KMS-11 (cell line): Measurements from ENCODE around the gene RAPGEF1.
A peak's percentile ranks its signal among the peaks of the same experiment; 100 is the strongest.

Source experiments
- H2AFZ ChIP-seq: fragments of 200-600 bp; sonication (generic); 2 replicates; pipeline ENCODE4 v1.6.1; 2016; ENCODE audit warnings: antibody characterized with exemption, mixed run types, low read depth
- H3K27ac ChIP-seq: fragments of 200-600 bp; sonication (generic); 2 replicates; pipeline ENCODE4 v1.6.1; 2016; ENCODE audit warnings: mild to moderate bottlenecking, mixed run types
- H3K27me3 ChIP-seq: fragments of 200-600 bp; sonication (generic); 2 replicates; pipeline ENCODE4 v1.6.1; 2017; ENCODE audit warnings: mild to moderate bottlenecking, low read depth, mixed run types, moderate library complexity; ENCODE audit not compliant: insufficient read depth
- H3K36me3 ChIP-seq: fragments of 200-600 bp; sonication (generic); 2 replicates; pipeline ENCODE4 v1.6.1; 2017; ENCODE audit warnings: mild to moderate bottlenecking, mixed run types; ENCODE audit not compliant: insufficient read depth
- H3K4me1 ChIP-seq: fragments of 200-600 bp; sonication (generic); 2 replicates; pipeline ENCODE4 v1.6.1; 2016; ENCODE audit warnings: mild to moderate bottlenecking, low read depth, mixed run types; ENCODE audit not compliant: poor library complexity, severe bottlenecking
- H3K4me2 ChIP-seq: fragments of 200-600 bp; sonication (generic); 2 replicates; pipeline ENCODE4 v1.7.0; 2016; ENCODE audit warnings: mild to moderate bottlenecking, mixed run types
- H3K4me3 ChIP-seq: fragments of 200-600 bp; sonication (generic); IDR thresholded peaks from 2 replicates; pipeline ENCODE4 v1.6.1; 2017; ENCODE audit warnings: low read depth, low read length, mixed read lengths; ENCODE audit not compliant: insufficient read depth
- H3K79me2 ChIP-seq: fragments of 200-600 bp; sonication (generic); 2 replicates; pipeline ENCODE4 v1.6.1; 2016; ENCODE audit warnings: low read depth, mixed run types; ENCODE audit not compliant: insufficient read depth
- H3K9ac ChIP-seq: fragments of 200-600 bp; sonication (generic); 2 replicates; pipeline ENCODE4 v1.6.1; 2016; ENCODE audit warnings: mild to moderate bottlenecking, mixed run types
- H4K20me1 ChIP-seq: fragments of 200-600 bp; sonication (generic); 2 replicates; pipeline ENCODE4 v1.6.1; 2016; ENCODE audit warnings: mild to moderate bottlenecking, mixed run types; ENCODE audit not compliant: insufficient read depth
- TF ChIP-seq, protein P1 (sequence below): fragments of 200-600 bp; sonication (generic); conservative IDR thresholded peaks from 2 replicates; pipeline ENCODE4 v1.6.1; 2017; ENCODE audit warnings: low read depth, mild to moderate bottlenecking, antibody characterized with exemption, low read length, moderate library complexity, mixed read lengths

The RAPGEF1 gene

DNA sequence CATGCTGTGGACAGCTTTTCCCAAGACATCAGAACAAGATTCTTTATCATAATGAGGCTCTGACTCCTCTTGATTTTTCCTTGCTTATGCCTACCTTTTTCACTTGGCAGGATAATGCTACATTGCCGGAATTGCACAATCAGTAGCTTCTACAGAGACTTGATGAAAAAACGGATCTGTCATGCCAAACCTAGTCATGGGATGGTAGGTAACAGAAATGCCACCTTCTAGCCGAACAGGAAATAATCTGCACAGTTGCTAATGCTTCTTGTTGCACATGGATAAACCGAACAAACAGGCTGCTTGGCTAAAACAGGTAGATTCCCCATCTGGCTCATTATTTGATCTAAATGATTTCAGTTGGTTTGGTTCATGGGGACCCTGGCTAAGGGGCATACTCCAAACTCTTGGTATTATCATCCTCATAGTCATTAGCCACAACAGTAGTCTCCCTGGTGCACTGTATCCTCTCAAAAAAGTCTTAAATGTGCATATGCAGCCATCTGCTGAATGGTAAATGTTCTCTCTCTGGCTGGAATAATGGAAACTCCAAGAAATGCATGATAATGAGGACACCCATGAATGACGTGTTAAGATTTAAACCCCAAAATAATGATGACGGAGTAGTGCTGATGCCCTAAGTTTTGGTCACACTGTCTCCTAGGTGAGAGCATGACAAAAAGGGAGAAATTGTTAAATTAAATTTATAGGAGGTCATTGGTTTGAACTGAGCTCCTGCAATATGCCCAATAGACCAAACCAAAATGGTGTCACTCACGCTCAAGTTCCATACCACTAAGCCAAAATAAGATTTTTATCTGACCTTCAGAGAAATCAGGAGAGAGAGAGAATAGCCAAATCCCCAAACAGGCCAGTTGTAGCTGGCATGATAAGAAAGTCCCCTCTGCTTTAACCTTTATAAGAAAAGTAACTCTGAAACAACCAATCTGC lies 47.0 kb downstream of the RAPGEF1 start:
- Histone ChIP-seq H3K4me1 (peaks cover 66% of the 10 kb centered on the region), H3K36me3 (no peaks in the 10 kb centered on the region), H2AFZ (no peak overlapping the region), H3K27ac (no peak overlapping the region), H3K79me2 (peaks cover 93% of the 10 kb centered on the region), H3K4me3 (no peak overlapping the region), H4K20me1 (peaks cover 11% of the 10 kb centered on the region; the same call in 1 of the 2 replicates), H3K4me2 (no peak overlapping the region), H3K27me3 (no peaks in the 10 kb centered on the region), H3K9ac (no peak overlapping the region)
- TF ChIP-seq, protein P1, sequence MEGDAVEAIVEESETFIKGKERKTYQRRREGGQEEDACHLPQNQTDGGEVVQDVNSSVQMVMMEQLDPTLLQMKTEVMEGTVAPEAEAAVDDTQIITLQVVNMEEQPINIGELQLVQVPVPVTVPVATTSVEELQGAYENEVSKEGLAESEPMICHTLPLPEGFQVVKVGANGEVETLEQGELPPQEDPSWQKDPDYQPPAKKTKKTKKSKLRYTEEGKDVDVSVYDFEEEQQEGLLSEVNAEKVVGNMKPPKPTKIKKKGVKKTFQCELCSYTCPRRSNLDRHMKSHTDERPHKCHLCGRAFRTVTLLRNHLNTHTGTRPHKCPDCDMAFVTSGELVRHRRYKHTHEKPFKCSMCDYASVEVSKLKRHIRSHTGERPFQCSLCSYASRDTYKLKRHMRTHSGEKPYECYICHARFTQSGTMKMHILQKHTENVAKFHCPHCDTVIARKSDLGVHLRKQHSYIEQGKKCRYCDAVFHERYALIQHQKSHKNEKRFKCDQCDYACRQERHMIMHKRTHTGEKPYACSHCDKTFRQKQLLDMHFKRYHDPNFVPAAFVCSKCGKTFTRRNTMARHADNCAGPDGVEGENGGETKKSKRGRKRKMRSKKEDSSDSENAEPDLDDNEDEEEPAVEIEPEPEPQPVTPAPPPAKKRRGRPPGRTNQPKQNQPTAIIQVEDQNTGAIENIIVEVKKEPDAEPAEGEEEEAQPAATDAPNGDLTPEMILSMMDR: no peak

GRCh38 chr9:131691969-131692611 lies 47.8 kb downstream of the RAPGEF1 start:
- H3K27ac ChIP-seq: no peak overlapping the region
- 0 out of 2 replicates have a peak, but pooled peaks cover 4% of the 10 kb centered on the region for H4K20me1 ChIP-seq
- H3K27me3 ChIP-seq: no peaks in the 10 kb centered on the region
- no peak overlapping the region for H3K4me3 ChIP-seq
- peaks cover 95% of the 10 kb centered on the region for H3K79me2 ChIP-seq
- H3K9ac ChIP-seq: no peak overlapping the region
- H3K4me2 ChIP-seq: no peak overlapping the region
- H2AFZ ChIP-seq: no peak overlapping the region
- H3K36me3 ChIP-seq: no peaks in the 10 kb centered on the region
- H3K4me1 ChIP-seq: peaks cover 58% of the 10 kb centered on the region
- TF ChIP-seq, protein P1: no peak

DNA sequence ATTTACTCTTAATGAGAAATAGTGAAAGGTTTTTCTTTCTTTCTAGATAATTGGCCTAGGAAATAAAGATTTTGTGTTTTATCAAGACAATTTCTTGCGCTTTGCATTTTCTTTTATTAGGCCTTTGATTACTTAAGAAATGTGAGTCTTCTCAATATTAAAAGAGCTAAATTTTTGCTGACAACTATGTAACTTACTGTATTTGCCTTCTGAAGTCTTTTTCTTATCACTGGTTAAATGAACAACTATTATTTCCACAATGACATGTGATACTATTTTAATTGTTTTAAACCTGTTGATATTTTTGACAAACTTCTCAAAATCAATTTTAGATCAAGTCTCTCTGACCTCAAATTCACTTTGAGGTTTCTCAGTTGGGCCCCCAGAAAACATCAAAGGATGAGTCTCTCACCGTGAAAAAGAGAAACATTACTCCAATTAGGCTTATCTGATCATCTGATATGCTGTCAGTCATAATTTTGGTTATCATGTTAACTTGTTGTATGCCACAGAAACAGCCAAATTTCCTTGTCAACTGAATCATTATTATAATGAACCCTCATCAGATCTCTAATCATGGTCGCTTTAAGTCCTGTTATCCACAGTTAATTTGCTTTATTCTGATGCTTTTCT lies 48.8 kb downstream of the RAPGEF1 start:
- peak overlapping the region; percentile 4; the same call in 1 of the 2 replicates for H3K4me2 ChIP-seq
- no peak overlapping the region for H3K9ac ChIP-seq
- H3K27ac ChIP-seq: no peak overlapping the region
- 0 out of 2 replicates have a peak, but pooled peaks cover 4% of the 10 kb centered on the region for H4K20me1 ChIP-seq
- H3K4me3 ChIP-seq: no peak overlapping the region
- no peaks in the 10 kb centered on the region for H3K36me3 ChIP-seq
- TF ChIP-seq, protein P1: no peak
- H2AFZ ChIP-seq: no peak overlapping the region
- peaks cover 51% of the 10 kb centered on the region for H3K4me1 ChIP-seq
- H3K79me2 ChIP-seq: peaks cover 97% of the 10 kb centered on the region
- no peaks in the 10 kb centered on the region for H3K27me3 ChIP-seq

GRCh38 chr9:131690462-131690861 lies 49.4 kb downstream of the RAPGEF1 start:
- peaks cover 97% of the 10 kb centered on the region for H3K79me2 ChIP-seq

More at GRCh38 chr9:131690462-131690861, 49.4 kb downstream of the RAPGEF1 start:
- no peak overlapping the region for H3K27ac ChIP-seq
- no peak overlapping the region for H3K4me3 ChIP-seq
- H4K20me1 ChIP-seq: 0 out of 2 replicates have a peak, but pooled peaks cover 4% of the 10 kb centered on the region
- H3K9ac ChIP-seq: no peak overlapping the region
- H3K27me3 ChIP-seq: no peaks in the 10 kb centered on the region
- TF ChIP-seq, protein P1: no peak
- H3K4me2 ChIP-seq: no peak overlapping the region
- no peak overlapping the region for H2AFZ ChIP-seq
- H3K36me3 ChIP-seq: no peaks in the 10 kb centered on the region
- H3K4me1 ChIP-seq: peaks cover 47% of the 10 kb centered on the region
